Hematopoietic multipotent progenitor cell treated with erythropoietin and hydrocortisone succinate and interleukin-3 and kit ligand, for 4 days (in vitro differentiated cells): ENCODE data around the gene KIDINS220.

ENCODE experiments used
- DNase-seq: peaks from one replicate; pipeline ENCODE4 v3.0.0-alpha.2; 2015

Gene KIDINS220

DNA sequence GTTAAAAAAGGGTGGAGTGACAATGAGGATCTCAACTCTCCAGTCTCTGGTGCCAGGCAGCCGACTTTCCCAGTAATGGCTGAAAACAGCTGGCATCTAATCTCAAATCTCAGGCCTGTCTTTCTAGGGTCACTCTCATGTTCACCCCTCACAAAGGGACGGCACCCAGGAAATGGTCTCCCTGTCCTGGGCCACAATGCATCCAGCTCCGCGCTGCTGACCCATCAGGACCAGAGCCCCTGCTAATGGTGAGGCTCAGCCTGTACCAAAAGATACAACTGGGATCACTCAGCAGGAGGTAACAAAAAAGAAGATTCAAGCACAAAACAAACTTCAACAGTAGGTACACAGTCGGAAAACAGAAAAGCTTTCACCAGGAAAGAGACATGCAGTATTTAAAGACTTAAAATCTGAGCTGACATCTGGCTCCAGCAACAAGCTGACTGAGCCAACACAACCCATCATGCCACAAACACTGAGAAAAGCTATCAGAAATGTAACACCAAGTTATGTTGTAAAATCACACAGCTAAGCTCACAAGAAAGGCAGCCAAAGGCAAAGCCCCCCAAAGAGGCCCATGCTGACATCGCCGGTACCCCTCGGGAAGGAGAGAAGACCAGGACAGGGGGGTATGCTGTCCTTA lies 13.6 kb upstream of the KIDINS220 start:
- DNase-seq: no peak

- peak; percentile 53 for DNase-seq
Measured at GRCh38 chr2:8849327-8849726, 11.9 kb upstream of the KIDINS220 start.

GRCh38 chr2:8848328-8849100 lies 11.1 kb upstream of the KIDINS220 start:
- no peak for DNase-seq

DNA sequence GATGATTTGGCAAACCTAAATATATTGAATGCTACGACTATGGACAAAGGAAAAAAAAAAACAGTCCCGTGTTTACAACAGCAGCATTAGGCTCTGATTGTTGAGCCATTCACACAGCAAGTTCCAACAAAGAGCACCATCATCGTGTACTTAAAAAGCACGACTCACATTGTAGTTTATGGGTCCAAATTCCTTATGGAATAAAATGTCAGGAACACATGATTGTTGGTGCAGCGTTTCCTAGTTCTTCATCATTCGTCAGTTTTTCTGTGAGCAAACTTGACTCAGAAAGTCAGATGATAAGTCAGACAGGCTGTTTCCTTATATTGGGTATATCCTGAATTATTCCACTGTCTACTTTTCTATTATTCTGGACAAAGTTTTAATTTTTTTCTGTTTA lies 10.0 kb upstream of the KIDINS220 start:
- DNase-seq: no peak

DNA sequence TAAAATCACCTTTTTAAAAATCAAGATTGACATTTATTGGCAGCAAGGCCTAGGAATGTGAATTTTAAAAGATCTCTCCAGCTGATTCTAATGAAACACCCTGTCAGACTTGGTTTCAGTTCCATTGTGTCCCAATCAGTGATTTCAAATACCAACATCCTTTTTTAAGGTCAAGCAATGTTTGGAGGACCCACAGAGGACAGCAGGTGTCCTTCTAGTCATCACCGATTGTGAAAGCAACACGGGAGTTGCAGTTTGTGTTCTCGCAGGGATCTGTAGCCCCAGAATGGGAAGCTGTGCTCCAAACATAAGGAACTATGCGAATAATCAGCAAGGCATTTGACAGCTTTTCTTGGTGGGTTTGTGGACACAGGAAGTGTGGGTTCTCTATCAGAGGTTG lies 4.5 kb upstream of the KIDINS220 start:
- no peak for DNase-seq

DNA sequence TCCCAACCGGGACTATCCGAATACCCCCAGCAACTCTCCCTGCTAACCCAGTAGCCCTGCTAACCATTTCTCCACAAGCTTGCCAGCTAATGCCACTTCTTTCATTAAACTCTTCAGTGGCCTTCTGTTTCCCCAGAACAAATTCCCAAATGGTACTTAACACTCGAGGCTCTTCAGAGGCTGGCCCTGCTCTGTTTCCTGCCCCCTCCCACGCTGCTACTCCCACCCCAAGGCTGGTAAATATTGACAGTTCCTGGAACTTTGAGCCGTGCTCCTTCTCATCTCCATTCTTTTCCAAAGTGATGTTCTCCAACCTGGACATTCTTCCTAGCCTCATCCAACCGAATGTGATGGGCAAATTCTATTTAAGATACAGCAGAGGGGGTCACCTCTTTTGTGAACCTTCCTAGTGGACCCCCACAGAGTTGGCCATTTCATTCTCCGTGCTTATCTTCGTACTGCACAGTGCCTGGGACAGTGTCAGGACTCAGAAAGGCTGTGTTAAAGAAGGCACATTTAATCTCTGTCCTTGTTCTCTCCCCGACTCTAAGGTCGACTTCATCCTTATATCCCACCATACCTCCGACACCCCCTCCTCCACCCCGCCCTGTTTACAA lies 3.2 kb upstream of the KIDINS220 start:
- no peak for DNase-seq

DNA sequence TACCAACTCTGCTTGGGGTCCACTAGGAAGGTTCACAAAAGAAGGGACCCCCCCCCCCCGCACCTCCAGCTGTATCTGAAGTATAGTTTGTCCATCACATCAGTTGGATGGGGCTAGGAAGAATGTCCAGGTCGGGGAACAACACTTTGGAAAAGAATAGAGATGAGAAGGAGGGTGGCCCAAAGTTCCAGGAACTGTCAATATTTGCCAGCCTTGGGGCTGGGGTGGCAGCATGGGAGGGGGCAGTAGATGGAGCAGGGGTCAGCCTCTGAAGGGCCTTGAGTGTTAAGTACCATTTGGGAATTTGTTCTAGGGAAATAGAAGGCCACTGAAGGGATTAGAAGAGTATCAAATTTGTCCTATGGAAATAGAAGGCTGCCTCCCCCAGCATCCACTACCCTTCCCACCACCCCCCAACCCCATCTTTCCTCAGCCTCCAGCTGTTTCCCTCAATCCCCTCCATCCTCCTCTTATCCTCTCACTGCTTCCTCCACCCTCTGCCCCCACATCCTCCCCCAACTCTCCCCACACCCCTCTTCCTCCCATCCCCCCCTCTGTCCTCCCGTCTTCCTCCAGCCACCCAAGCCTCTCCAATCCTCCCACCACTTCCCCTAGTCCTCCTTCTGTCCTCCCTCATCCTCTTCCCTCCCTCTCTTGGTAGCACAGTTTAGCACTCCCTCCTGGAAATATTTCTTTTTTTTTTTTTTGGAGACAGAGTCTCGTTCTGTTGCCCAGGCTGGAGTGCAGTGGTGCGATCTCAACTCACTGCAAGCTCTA lies 2.0 kb upstream of the KIDINS220 start:
- no peak for DNase-seq

DNA sequence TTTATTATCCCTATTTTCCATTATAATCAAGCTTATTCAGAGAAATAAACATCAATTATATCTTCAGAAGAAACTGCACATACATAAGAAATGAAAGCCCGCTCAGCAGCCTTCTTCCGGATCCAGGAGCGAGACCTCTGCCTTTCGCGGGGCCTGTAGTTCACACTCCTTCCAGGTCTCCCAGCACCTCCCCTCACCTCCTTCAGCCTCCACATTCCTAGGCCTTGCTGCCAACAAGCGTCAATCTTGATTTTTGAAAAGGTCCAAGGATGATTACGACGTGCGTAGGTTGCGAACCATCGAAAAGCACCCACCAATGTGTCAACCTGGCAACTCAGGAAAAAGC lies 355 bp upstream of the KIDINS220 start:
- no peak for DNase-seq

DNA sequence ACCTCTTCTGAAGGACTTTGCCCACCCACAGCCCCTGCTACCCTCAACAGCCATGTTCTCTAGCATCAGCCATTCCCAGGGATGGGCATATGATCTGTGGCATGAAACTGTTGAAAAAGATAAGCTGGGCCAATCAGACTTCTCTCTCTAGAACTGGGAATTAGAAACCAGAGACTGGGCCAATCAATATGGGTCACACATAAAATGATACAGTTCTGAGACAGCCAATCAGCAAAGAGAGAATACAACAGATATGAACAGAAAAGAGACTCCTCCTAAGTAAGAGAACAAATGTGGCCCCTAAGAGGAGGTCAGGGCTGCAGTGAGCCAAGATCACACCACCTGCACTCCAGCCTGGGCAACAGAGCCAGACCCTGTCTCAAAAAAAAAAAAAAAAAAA lies 2.1 kb downstream of the KIDINS220 start:
- DNase-seq: peak; percentile 17

- DNase-seq: peak; percentile 45
Measured at GRCh38 chr2:8833853-8834252, 3.6 kb downstream of the KIDINS220 start.

- DNase-seq: no peak
Measured at GRCh38 chr2:8831516-8831915, 5.9 kb downstream of the KIDINS220 start.

- DNase-seq: no peak
Measured at GRCh38 chr2:8827729-8828128, 9.7 kb downstream of the KIDINS220 start.

DNA sequence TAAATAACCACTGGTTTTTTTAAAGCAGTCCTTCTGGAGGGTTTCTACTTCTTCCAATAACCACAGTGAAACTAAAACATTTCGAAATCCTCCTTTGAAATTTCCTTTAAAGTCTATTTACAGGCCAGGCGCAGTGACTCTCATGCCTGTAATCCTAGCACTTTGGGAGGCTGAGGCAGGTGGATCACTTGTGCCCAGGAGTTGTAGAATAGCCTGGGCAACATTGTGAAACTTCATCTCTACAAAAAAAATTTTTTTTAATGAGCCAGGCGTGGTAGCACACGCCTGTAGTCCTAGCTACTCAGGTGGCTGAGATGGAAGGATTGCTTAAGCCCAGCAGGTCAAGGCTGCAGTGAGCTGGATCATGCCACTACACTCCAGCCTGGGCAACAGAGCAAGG lies 15.2 kb downstream of the KIDINS220 start:
- DNase-seq: peak; percentile 22

GRCh38 chr2:8821276-8822217 lies 15.9 kb downstream of the KIDINS220 start:
- peak; percentile 29 for DNase-seq

DNA sequence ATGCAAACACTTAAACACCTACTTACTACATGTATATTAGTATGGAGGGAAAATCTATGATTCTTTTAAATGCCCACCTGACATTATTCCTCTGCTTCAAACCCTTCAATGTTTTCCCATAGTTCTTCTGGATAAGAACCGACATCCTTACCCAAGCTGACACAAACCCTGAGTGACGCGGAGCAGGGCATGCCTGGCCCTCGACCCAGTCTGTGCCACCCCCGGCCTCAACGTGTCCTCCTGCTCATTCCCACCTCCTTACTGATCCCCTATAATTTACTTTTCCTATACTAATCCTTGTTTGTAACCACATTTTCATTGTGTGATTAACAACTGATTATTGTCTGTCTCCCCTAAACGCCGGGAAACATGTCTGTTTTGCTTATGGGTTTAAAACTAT lies 17.5 kb downstream of the KIDINS220 start:
- no peak for DNase-seq

- no peak for DNase-seq
Measured at GRCh38 chr2:8819194-8819593, 18.2 kb downstream of the KIDINS220 start.

DNA sequence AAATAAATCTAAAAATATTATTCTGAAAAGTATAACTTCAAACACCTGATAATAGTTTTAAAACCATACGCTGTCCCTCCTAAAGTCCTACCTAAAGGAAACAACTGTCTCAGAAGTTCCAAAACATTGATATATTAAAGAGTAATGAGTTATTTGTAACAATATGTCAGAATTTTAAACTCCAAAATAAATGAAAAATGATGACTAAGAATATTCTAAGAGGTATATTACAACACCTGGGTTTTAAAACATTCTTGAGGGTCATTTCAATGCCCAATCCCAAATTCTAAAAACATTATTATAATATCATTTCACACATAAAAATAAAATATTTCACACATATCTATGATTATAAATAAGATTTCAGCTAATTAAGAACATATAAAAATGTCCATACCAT lies 20.2 kb downstream of the KIDINS220 start:
- no peak for DNase-seq

DNA sequence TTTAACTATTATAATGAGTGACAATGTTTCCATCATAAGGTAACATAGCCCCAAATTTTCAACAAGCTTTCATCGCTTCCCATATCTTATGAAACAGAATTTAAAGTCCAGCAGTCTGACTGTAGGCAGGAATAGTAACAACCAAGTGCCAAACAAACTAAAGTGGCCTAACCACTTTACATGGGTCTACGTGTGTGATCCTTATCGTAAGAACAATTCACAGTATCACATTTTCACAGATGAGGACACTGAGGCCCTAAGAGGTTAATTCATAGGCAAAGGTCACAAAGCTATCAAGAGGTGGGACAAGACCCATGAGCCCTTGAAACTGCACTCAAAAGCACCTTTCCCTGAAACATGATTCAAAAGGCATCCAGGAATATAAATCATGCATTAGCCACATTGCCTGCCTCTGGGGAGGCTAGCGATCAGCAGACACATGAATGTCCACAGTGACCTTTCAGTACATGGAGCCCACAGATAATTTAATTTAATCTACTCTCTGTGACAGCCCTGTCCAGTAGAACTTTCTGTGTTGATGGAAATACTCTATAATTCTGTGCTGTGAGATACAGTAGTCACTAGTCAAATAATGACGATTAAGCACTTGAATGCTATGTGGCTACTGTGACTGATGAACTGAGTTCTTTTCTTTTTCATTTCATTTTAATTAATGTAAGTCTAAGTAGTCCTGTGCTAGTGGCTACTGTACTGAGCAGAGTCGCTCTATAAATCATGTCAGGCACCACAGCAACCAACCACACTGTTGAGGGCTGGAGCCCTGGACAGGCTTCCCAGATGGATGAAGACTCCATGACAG lies 30.3 kb downstream of the KIDINS220 start:
- no peak for DNase-seq

GRCh38 chr2:8805278-8806210 lies 31.9 kb downstream of the KIDINS220 start:
- peak; percentile 25 for DNase-seq

DNA sequence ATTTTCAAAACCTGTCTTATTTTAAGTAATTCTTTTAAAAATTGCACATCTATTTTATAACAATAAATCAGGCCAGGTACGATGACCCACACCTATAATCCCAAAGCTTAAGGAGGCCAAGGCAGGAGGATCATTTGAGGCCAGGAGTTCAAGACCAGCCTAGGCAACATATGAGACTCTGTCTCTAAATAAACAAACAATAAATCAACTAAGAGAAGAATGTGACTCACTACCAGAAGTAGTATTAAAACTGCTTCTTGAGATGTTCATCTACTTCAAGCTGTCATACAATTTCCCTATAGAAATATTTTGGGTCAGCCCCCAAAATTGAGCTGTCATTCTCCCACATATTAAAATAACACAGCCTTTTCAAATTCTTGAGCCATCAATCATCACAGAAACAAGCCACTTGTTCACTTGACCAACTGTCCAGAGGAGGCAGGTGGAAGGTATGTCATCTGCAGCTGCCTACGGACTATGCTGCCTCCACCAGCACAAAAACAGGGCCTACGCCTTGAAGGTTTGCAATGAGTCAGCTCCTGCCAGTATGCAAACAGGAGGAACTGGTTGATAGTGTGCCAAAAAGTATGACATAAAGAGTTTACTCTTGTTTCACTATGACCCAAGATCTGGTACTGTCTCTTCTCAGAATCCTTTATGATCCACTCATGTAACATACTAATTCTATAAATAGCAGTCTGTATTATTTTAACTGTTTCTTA lies 33.6 kb downstream of the KIDINS220 start:
- DNase-seq: peak; percentile 56
